GM20000 (cell line): Measurements from ENCODE around the gene NAV2.

ENCODE experiments used
- DNase-seq: peaks from one replicate; pipeline ENCODE4 v3.0.0; 2012; ENCODE audit warnings: low spot score
- CTCF ChIP-seq: IDR thresholded peaks from 2 replicates; pipeline ENCODE4 v1.5.1; 2012; ENCODE audit warnings: mild to moderate bottlenecking, control low read depth; ENCODE audit errors: extremely low read depth, missing control alignments

The NAV2 gene

GRCh38 chr11:19746086-19746485 lies 33.4 kb downstream of the NAV2 start:
- TF ChIP-seq CTCF, result no peak
- no peak for DNase-seq

- no peak for DNase-seq
- TF ChIP-seq CTCF, result no peak
Observed at GRCh38 chr11:19747634-19748033, 35.0 kb downstream of the NAV2 start.

- TF ChIP-seq CTCF, result no peak
- no peak for DNase-seq
Observed at GRCh38 chr11:19751055-19751454, 38.4 kb downstream of the NAV2 start.

- DNase-seq, result no peak
- TF ChIP-seq CTCF, result no peak
Observed at GRCh38 chr11:19753451-19754106, 40.9 kb downstream of the NAV2 start.

GRCh38 chr11:19756675-19757475 lies 44.2 kb downstream of the NAV2 start:
- DNase-seq, result no peak
- no peak for TF ChIP-seq CTCF

GRCh38 chr11:19759389-19759788 lies 46.8 kb downstream of the NAV2 start:
- no peak for TF ChIP-seq CTCF
- no peak for DNase-seq

- no peak for TF ChIP-seq CTCF
- no peak for DNase-seq
Observed at GRCh38 chr11:19762266-19762665, 49.6 kb downstream of the NAV2 start.
